HepG2 (cell line): ENCODE measurements around the gene BMERB1. TPM values are rescaled to one million over a fixed set of nuclear protein-coding genes. Genes with fewer than 3 reads are reported as not detected.

ENCODE experiments used
- ATAC-seq: fragments of 200-7000 bp; cut with Tn5 transposase; 3 replicates; pipeline ENCODE4 v1.9.1; 2020; ENCODE audit warnings: mild to moderate bottlenecking, moderate library complexity
- BruUV-seq: library from RNA; stranded (reverse); fragments of 400-500 nt; replicated peaks from 2 replicates; lab custom pipeline; 2021; lab: Mats Ljungman, UMichigan
- CTCF ChIA-PET: fragments of 300-600 bp; formaldehyde crosslinking; extraction: SDS; loops from one replicate; lab custom pipeline; 2021; ENCODE audit warnings: low total read pairs, inconsistent platforms, low intra/inter-chr PET ratio; lab: Yijun Ruan, JAX
- POLR2A ChIA-PET: fragments of 350-600 bp; sonication (Branson Sonifier 250); formaldehyde crosslinking; loops from one replicate; lab custom pipeline; 2020; ENCODE audit warnings: antibody characterized with exemption, inconsistent platforms; lab: Yijun Ruan, JAX
- DNase-seq: peaks from one replicate; pipeline ENCODE4 v3.0.0-alpha.2; 2015; ENCODE audit warnings: low spot score
- FAIRE-seq: peaks from 3 replicates; lab custom pipeline; 2011; peaks lifted over from hg19 to GRCh38; lab: Jason Lieb, UNC
- H2AFZ ChIP-seq: one replicate; pipeline ENCODE4 v1.6.1; 2011; ENCODE audit warnings: low read length, inconsistent platforms
- H3K27ac ChIP-seq: fragments of 300-600 bp; 3 replicates; pipeline ENCODE4 v1.8.0; 2011; ENCODE audit warnings: mixed run types, mild to moderate bottlenecking, mixed read lengths, low read length, inconsistent platforms; ENCODE audit not compliant: insufficient read depth; ENCODE audit errors: extremely low read length
- H3K27me3 ChIP-seq, 2 experiments: fragments of 200-600 bp in 1 of 2; 2 replicates in 1 of 2; 3 replicates in 1 of 2; pipeline versions ENCODE4 v1.6.0 to v1.8.0; 2011; ENCODE audit warnings: low read length in 2 of 2, mild to moderate bottlenecking in 2 of 2, moderate library complexity in 2 of 2, inconsistent platforms in 1 of 2; ENCODE audit not compliant: insufficient read depth in 2 of 2, control insufficient read depth in 1 of 2
- H3K36me3 ChIP-seq, 2 experiments: fragments of 200-600 bp in 1 of 2; replicated peaks in 1 of 2; 2 replicates in 1 of 2; 3 replicates in 1 of 2; pipeline versions ENCODE4 v1.5.1 to v1.8.0; 2011; ENCODE audit warnings: low read length in 2 of 2, inconsistent platforms in 1 of 2; ENCODE audit not compliant: insufficient read depth in 2 of 2, control insufficient read depth in 1 of 2
- H3K4me1 ChIP-seq: 2 replicates; pipeline ENCODE4 v1.5.1; 2012; ENCODE audit warnings: low read length, inconsistent platforms; ENCODE audit not compliant: insufficient read depth
- H3K4me2 ChIP-seq: 2 replicates; pipeline ENCODE4 v1.6.0; 2011; ENCODE audit warnings: low read depth, low read length, inconsistent platforms
- H3K4me3 ChIP-seq, 3 experiments: fragments of 200-600 bp in 1 of 3; sonication (generic), shearing (Covaris generic) in 1 of 3; replicated peaks in 1 of 3; 2 replicates each; pipeline ENCODE4 v1.5.1; 2011 to 2016; ENCODE audit warnings: low read length in 3 of 3, inconsistent platforms in 2 of 3, low read depth in 2 of 3, mild to moderate bottlenecking in 2 of 3, control low read depth in 1 of 3, mixed read lengths in 1 of 3; ENCODE audit not compliant: insufficient read depth in 1 of 3
- H3K79me2 ChIP-seq: one replicate; pipeline ENCODE4 v1.6.1; 2011; ENCODE audit warnings: low read length, inconsistent platforms; ENCODE audit not compliant: insufficient read depth
- H3K9ac ChIP-seq: 2 replicates; pipeline ENCODE4 v1.6.0; 2011; ENCODE audit warnings: mild to moderate bottlenecking, low read depth, low read length, inconsistent platforms; ENCODE audit not compliant: insufficient read depth
- H3K9me3 ChIP-seq: 2 replicates; pipeline ENCODE4 v1.5.1; 2012; ENCODE audit warnings: mild to moderate bottlenecking, low read length
- H4K20me1 ChIP-seq: 2 replicates; pipeline ENCODE4 v1.6.0; 2011; ENCODE audit warnings: inconsistent platforms, mild to moderate bottlenecking, low read length, moderate library complexity; ENCODE audit not compliant: insufficient read depth
- ESRRA ChIP-seq: sonication (generic); formaldehyde crosslinking; IDR thresholded peaks from 2 replicates; pipeline ENCODE4 v1.5.1; 2020; ENCODE audit warnings: mild to moderate bottlenecking, low read depth, missing genetic modification reagents
- GATAD2A ChIP-seq: IDR thresholded peaks from 2 replicates; pipeline ENCODE4 v1.6.1; 2016
- HNF4A ChIP-seq: sonication (generic); formaldehyde crosslinking; IDR thresholded peaks from 2 replicates; pipeline ENCODE4 v1.4.0; 2020; ENCODE audit warnings: missing genetic modification reagents
- JDP2 ChIP-seq: sonication (generic); formaldehyde crosslinking; IDR thresholded peaks from 2 replicates; pipeline ENCODE4 v1.8.1; 2022; ENCODE audit warnings: missing genetic modification reagents, borderline replicate concordance
- NONO ChIP-seq, 2 experiments: fragments of 450-650 bp in 1 of 2; sonication (generic) in 1 of 2; formaldehyde crosslinking in 1 of 2; IDR thresholded peaks in 1 of 2; conservative IDR thresholded peaks in 1 of 2; 2 replicates each; pipeline versions ENCODE4 v1.6.1 to v1.8.0; 2017 to 2022; ENCODE audit warnings: mild to moderate bottlenecking in 1 of 2, missing genetic modification reagents in 1 of 2, moderate library complexity in 1 of 2
- NR2F1 ChIP-seq, 2 experiments: fragments of 450-650 bp in 1 of 2; formaldehyde crosslinking in 1 of 2; IDR thresholded peaks; 2 replicates each; pipeline versions ENCODE4 v1.5.0 to v1.6.1; 2016 to 2020; ENCODE audit warnings: mild to moderate bottlenecking in 1 of 2, missing compliant biosample characterization in 1 of 2, missing genetic modification reagents in 1 of 2, moderate library complexity in 1 of 2
- NR2F6 ChIP-seq, 2 experiments: IDR thresholded peaks; 2 replicates each; pipeline ENCODE4 v1.6.1; 2016; ENCODE audit warnings: antibody characterized with exemption in 1 of 2, mild to moderate bottlenecking in 1 of 2
- ZBTB46 ChIP-seq: sonication (generic); formaldehyde crosslinking; IDR thresholded peaks from 2 replicates; pipeline ENCODE4 v1.4.0; 2020; ENCODE audit warnings: mild to moderate bottlenecking, missing genetic modification reagents, borderline replicate concordance
- WGBS: methylation state at CpG from one replicate; pipeline ENCODE4 v1.1.6; 2017; ENCODE audit warnings: low lambda C conversion rate; 5-methylcytosine and 5-hydroxymethylcytosine counted together
- in situ Hi-C: cut with HindIII; loops from 2 replicates; pipeline ENCODE4 v1.10.0; 2017; ENCODE audit warnings: low pct_unique_long_range_greater_than_20kb; ENCODE audit not compliant: extremely low pct_ligation_motif_present
- intact Hi-C: fragments of 100-400 bp; cut with micrococcal nuclease; formaldehyde crosslinking; loops from one replicate; pipeline ENCODE4 v1.10.0; 2022; ENCODE audit not compliant: unreplicated experiment
- polyA plus RNA-seq, 8 experiments: library from polyadenylated mRNA; depleted of rRNA in 3 of 8; stranded (reverse) in 7 of 8; unstranded in 1 of 8; fragments of >200 nt; fragmentation: Illumina TruSeq in 4 of 8; extraction: Trizol in 4 of 8; gene quantifications; 2 replicates each; pipeline versions ENCODE4 v1.2.1 to v1.2.3, GENCODE V29; 2011 to 2016; ENCODE audit warnings: low read depth in 4 of 8, missing spikeins in 1 of 8, mixed read lengths in 1 of 8; ENCODE audit not compliant: insufficient read depth in 1 of 8
- total RNA-seq, 5 experiments: library from RNA; depleted of rRNA; stranded (reverse); fragments of >200 nt; fragmentation: Illumina TruSeq; extraction: Trizol; gene quantifications; 2 replicates each; pipeline ENCODE4 v1.2.3, GENCODE V29; 2016; ENCODE audit warnings: low read depth in 1 of 5

BMERB1 gene
- total and polyA plus RNA-seq, 2 of the 13 experiments (the other 11 are each of a cell fraction or from before 2014, with no cell fraction given) = 1.4 TPM

- WGBS = 50% methylated on average over 9 of the region's 9 CpGs
- Histone ChIP-seq H3K27ac (no peak overlapping the region), H2AFZ (no peak overlapping the region), H3K36me3 (no peaks in the 10 kb centered on the region), H3K9me3 (no peaks in the 10 kb centered on the region), H3K4me3 (no peak overlapping the region), H3K79me2 (no peaks in the 10 kb centered on the region), H3K9ac (no peak overlapping the region), H3K27me3 (no peaks in the 10 kb centered on the region), H4K20me1 (no peaks in the 10 kb centered on the region), H3K4me1 (peaks cover 26% of the 10 kb centered on the region), H3K4me2 (no peak overlapping the region)
- FAIRE-seq (no peak), DNase-seq (no peak), ATAC-seq (no peak)
- BruUV-seq = no TSS peak
- no peak for TF ChIP-seq NONO (IDR thresholded peaks at IDR 0.05)
- no peak for TF ChIP-seq NONO (CRISPR knock-in tag; conservative IDR thresholded peaks at IDR 0.05)
- no peak for TF ChIP-seq ZBTB46 (CRISPR knock-in tag)
- no peak for TF ChIP-seq NR2F6 (IDR thresholded peaks at IDR 0.05)
- TF ChIP-seq NR2F6 (CRISPR knock-in tag; IDR thresholded peaks at IDR 0.05) = peak; percentile 49; the same call in 1 of the 2 replicates
- TF ChIP-seq ESRRA (CRISPR knock-in tag) = peak; percentile 93
- TF ChIP-seq NR2F1 (CRISPR knock-in tag; IDR thresholded peaks at IDR 0.05) = peak; percentile 52 to 55; a peak in 3 of 4 replicates
- TF ChIP-seq HNF4A (CRISPR knock-in tag) = peak; percentile 42
- 0 out of 2 replicates have a peak, but pooled peaks have one; percentile 14 for TF ChIP-seq GATAD2A (CRISPR knock-in tag)
- TF ChIP-seq JDP2 (CRISPR knock-in tag) = no peak
- ChIA-PET POLR2A (no interaction called here), CTCF (no interaction called here)
- intact Hi-C loops = no loop called here
- in situ Hi-C loops = no loop called here
These were observed 85.4 kb downstream of the BMERB1 start for GRCh38 chr16:15519790-15520189.
